Neuronal stem cell (in vitro differentiated cells): ENCODE measurements around the gene PLEKHO1.
A peak's percentile ranks its signal among the peaks of the same experiment; 100 is the strongest.

ENCODE experiments used
- DNase-seq: peaks from one replicate; pipeline ENCODE4 v3.0.0-alpha.2; 2013; ENCODE audit warnings: low spot score
- H2AFZ ChIP-seq: one replicate; pipeline ENCODE4 v1.6.1; 2013; ENCODE audit warnings: mild to moderate bottlenecking, low read length, inconsistent platforms
- H2AK5ac ChIP-seq: 2 replicates; pipeline ENCODE4 v1.6.1; 2013; ENCODE audit warnings: low read depth, mild to moderate bottlenecking, inconsistent platforms, low read length, moderate library complexity, mixed read lengths
- H2BK120ac ChIP-seq: 2 replicates; pipeline ENCODE4 v1.6.1; 2013; ENCODE audit warnings: low read depth, mild to moderate bottlenecking, inconsistent platforms, low read length, moderate library complexity, mixed read lengths
- H2BK12ac ChIP-seq: one replicate; pipeline ENCODE4 v1.6.1; 2013; ENCODE audit warnings: low read length, inconsistent platforms
- H2BK15ac ChIP-seq: 2 replicates; pipeline ENCODE4 v1.6.1; 2013; ENCODE audit warnings: mild to moderate bottlenecking, low read length, inconsistent platforms, mixed read lengths
- H2BK5ac ChIP-seq: one replicate; pipeline ENCODE4 v1.6.1; 2013; ENCODE audit warnings: inconsistent platforms, mild to moderate bottlenecking, low read length, moderate library complexity
- H3K14ac ChIP-seq: one replicate; pipeline ENCODE4 v1.6.1; 2013; ENCODE audit warnings: low read length, inconsistent platforms
- H3K18ac ChIP-seq: 2 replicates; pipeline ENCODE4 v1.6.1; 2013; ENCODE audit warnings: low read length, inconsistent platforms
- H3K23ac ChIP-seq: 2 replicates; pipeline ENCODE4 v1.6.1; 2013; ENCODE audit warnings: low read depth, mild to moderate bottlenecking, mixed read lengths, low read length, inconsistent platforms; ENCODE audit not compliant: poor library complexity
- H3K27ac ChIP-seq: replicated peaks from 3 replicates; pipeline ENCODE4 v1.5.1; 2013; ENCODE audit warnings: low read length, inconsistent platforms
- H3K27me3 ChIP-seq, 3 experiments: 2 replicates each; pipeline ENCODE4 v1.6.1; 2013; ENCODE audit warnings: low read length in 3 of 3, mild to moderate bottlenecking in 2 of 3, inconsistent platforms in 1 of 3, low read depth in 1 of 3, mixed read lengths in 1 of 3, moderate library complexity in 1 of 3; ENCODE audit not compliant: control insufficient read depth in 3 of 3, insufficient read depth in 3 of 3
- H3K36me3 ChIP-seq, 2 donors: replicated peaks in 1 of 2; 2 replicates each; pipeline ENCODE4 v1.6.1; 2013; ENCODE audit warnings: low read length in 2 of 2; ENCODE audit not compliant: control insufficient read depth in 2 of 2, insufficient read depth in 2 of 2
- H3K4ac ChIP-seq: 2 replicates; pipeline ENCODE4 v1.6.1; 2013; ENCODE audit warnings: inconsistent platforms, mild to moderate bottlenecking, low read length, moderate library complexity
- H3K4me1 ChIP-seq, 2 donors: 1 replicate in 1 of 2; 2 replicates in 1 of 2; pipeline ENCODE4 v1.6.1; 2013; ENCODE audit warnings: low read length in 2 of 2, low read depth in 1 of 2; ENCODE audit not compliant: control insufficient read depth in 2 of 2, insufficient read depth in 1 of 2
- H3K4me2 ChIP-seq: one replicate; pipeline ENCODE4 v1.6.1; 2013; ENCODE audit warnings: mild to moderate bottlenecking, low read length, inconsistent platforms; ENCODE audit not compliant: insufficient read depth, poor library complexity, severe bottlenecking
- H3K4me3 ChIP-seq, 2 donors: 2 replicates each; pipeline ENCODE4 v1.5.1; 2013; ENCODE audit warnings: low read length in 2 of 2, mild to moderate bottlenecking in 2 of 2, inconsistent platforms in 1 of 2, moderate library complexity in 1 of 2
- H3K79me1 ChIP-seq: one replicate; pipeline ENCODE4 v1.6.1; 2013; ENCODE audit warnings: low read depth, mild to moderate bottlenecking, inconsistent platforms, low read length, moderate library complexity
- H3K9ac ChIP-seq: one replicate; pipeline ENCODE4 v1.6.1; 2013; ENCODE audit warnings: mild to moderate bottlenecking, low read depth, low read length, inconsistent platforms; ENCODE audit not compliant: poor library complexity
- H3K9me3 ChIP-seq, 2 donors: replicated peaks in 1 of 2; 2 replicates each; pipeline versions ENCODE3 to v1.6.1; 2013; ENCODE audit warnings: low read length in 2 of 2, mild to moderate bottlenecking in 2 of 2, inconsistent platforms in 1 of 2, low read depth in 1 of 2, mixed read lengths in 1 of 2, moderate library complexity in 1 of 2; ENCODE audit not compliant: control insufficient read depth in 2 of 2, insufficient read depth in 1 of 2
- H4K8ac ChIP-seq: one replicate; pipeline ENCODE4 v1.6.1; 2013; ENCODE audit warnings: low read depth, mild to moderate bottlenecking, inconsistent platforms, low read length, moderate library complexity
- H4K91ac ChIP-seq: one replicate; pipeline ENCODE4 v1.6.1; 2013; ENCODE audit warnings: low read length, low read depth, mild to moderate bottlenecking, inconsistent platforms; ENCODE audit not compliant: poor library complexity
- WGBS, 2 donors: extraction: QIAGEN DNeasy Blood & Tissue Kit; methylation state at CpG; one replicate each; pipeline ENCODE4 v1.1.7; 2013; ENCODE audit warnings: missing lambda C conversion rate in 2 of 2, mixed read lengths in 1 of 2; ENCODE audit not compliant: insufficient read length in 2 of 2, insufficient replicate concordance in 1 of 2; ENCODE audit errors: extremely low coverage in 2 of 2; 5-methylcytosine and 5-hydroxymethylcytosine counted together

Gene PLEKHO1

GRCh38 chr1:150173141-150173585 lies 23.4 kb downstream of the PLEKHO1 start:
- WGBS, 2 donors, result no CpG with 5 or more reads among the region's 7 CpGs
- Histone ChIP-seq H3K9ac (no peak overlapping the region), H3K27ac (peak overlapping the region; percentile 14), H3K36me3 (no peaks in the 10 kb centered on the region), H3K18ac (peak overlapping the region; percentile 68), H3K4me3 (no peak overlapping the region), H2BK5ac (no peak overlapping the region), H2BK12ac (no peak overlapping the region), H3K4ac (no peak overlapping the region), H3K4me1 (peaks cover 6 to 11% of the 10 kb centered on the region in 2 donors), H3K79me1 (no peaks in the 10 kb centered on the region), H2AFZ (peak overlapping the region; percentile 31), H3K23ac (no peak overlapping the region), H4K91ac (no peak overlapping the region), H2BK120ac (no peak overlapping the region), H3K4me2 (no peak overlapping the region), H3K14ac (no peak overlapping the region), H2BK15ac (no peak overlapping the region), H2AK5ac (no peak overlapping the region), H3K9me3 (no peaks in the 10 kb centered on the region), H3K27me3 (no peaks in the 10 kb centered on the region), H4K8ac (no peak overlapping the region)
- no peak for DNase-seq

DNA sequence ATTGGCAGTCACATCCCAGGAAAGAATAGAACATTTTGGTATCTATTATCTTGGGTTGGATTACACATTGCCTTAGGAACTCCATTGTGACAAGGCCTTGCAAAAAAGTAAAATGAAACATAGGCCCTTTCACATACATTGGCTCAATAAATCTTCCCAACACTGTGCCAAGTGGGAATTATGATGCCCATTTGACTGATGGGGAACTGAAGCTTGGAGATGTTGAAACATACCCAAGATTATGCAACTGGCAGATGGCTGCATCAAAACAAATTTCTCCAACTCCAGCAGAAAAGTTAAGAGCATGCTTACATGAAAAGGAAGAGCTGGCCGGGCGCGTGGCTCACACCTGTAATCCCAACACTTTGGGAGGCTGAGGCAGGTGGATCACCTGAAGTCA lies 26.9 kb downstream of the PLEKHO1 start:
- Histone ChIP-seq H3K4me2 (no peak overlapping the region), H3K18ac (no peak overlapping the region), H3K4me3 (no peak overlapping the region), H3K4ac (no peak overlapping the region), H4K91ac (no peak overlapping the region), H3K9me3 (peaks cover 0 to 2% of the 10 kb centered on the region in 2 donors), H2BK12ac (no peak overlapping the region), H2AFZ (no peak overlapping the region), H3K9ac (no peak overlapping the region), H2BK5ac (no peak overlapping the region), H2BK120ac (no peak overlapping the region), H3K14ac (no peak overlapping the region), H3K27me3 (no peaks in the 10 kb centered on the region), H2BK15ac (no peak overlapping the region), H3K36me3 (no peaks in the 10 kb centered on the region), H4K8ac (no peak overlapping the region), H3K23ac (no peak overlapping the region), H3K27ac (no peak overlapping the region), H2AK5ac (no peak overlapping the region), H3K4me1 (peaks cover 6 to 11% of the 10 kb centered on the region in 2 donors), H3K79me1 (no peaks in the 10 kb centered on the region)
- DNase-seq, result no peak
- WGBS, 2 donors, result no CpG with 5 or more reads among the region's 3 CpGs

- Histone ChIP-seq H2AFZ (no peak overlapping the region), H3K79me1 (no peaks in the 10 kb centered on the region), H3K18ac (no peak overlapping the region), H2BK15ac (no peak overlapping the region), H3K36me3 (no peaks in the 10 kb centered on the region), H3K4me3 (no peak overlapping the region), H3K23ac (no peak overlapping the region), H2BK5ac (no peak overlapping the region), H2BK120ac (no peak overlapping the region), H3K9me3 (peaks cover 0 to 3% of the 10 kb centered on the region in 2 donors), H3K4me1 (peaks cover under 1 to 8% of the 10 kb centered on the region in 2 donors), H3K14ac (no peak overlapping the region), H3K27me3 (no peaks in the 10 kb centered on the region), H2BK12ac (no peak overlapping the region), H3K4me2 (no peak overlapping the region), H2AK5ac (no peak overlapping the region), H3K9ac (no peak overlapping the region), H4K91ac (no peak overlapping the region), H3K4ac (no peak overlapping the region), H4K8ac (no peak overlapping the region), H3K27ac (no peak overlapping the region)
- no peak for DNase-seq
Observed at GRCh38 chr1:150178548-150178947, 28.8 kb downstream of the PLEKHO1 start.

GRCh38 chr1:150179867-150180266 lies 30.2 kb downstream of the PLEKHO1 start:
- Histone ChIP-seq H3K18ac (no peak overlapping the region), H2AFZ (no peak overlapping the region), H2BK5ac (no peak overlapping the region), H3K4me3 (no peak overlapping the region), H4K91ac (no peak overlapping the region), H3K79me1 (no peaks in the 10 kb centered on the region), H3K4ac (no peak overlapping the region), H3K14ac (no peak overlapping the region), H3K23ac (no peak overlapping the region), H3K4me1 (peaks cover 0 to 4% of the 10 kb centered on the region in 2 donors), H3K27ac (no peak overlapping the region), H3K4me2 (no peak overlapping the region), H2AK5ac (no peak overlapping the region), H3K27me3 (no peaks in the 10 kb centered on the region), H2BK120ac (no peak overlapping the region), H3K36me3 (no peaks in the 10 kb centered on the region), H3K9ac (no peak overlapping the region), H4K8ac (no peak overlapping the region), H2BK12ac (no peak overlapping the region), H2BK15ac (no peak overlapping the region), H3K9me3 (peaks cover 0 to 3% of the 10 kb centered on the region in 2 donors)
- WGBS, 2 donors, result no CpG with 5 or more reads among the region's 7 CpGs
- DNase-seq, result no peak
